Kidney capillary endothelial cell (primary cell): ENCODE results near the gene IQUB.
"Not testable (repeated sequence)": the region's sequence is repeated elsewhere in the genome, so short reads cannot be mapped to it uniquely, and the experiment has no call there.

Experiments used
- DNase-seq: peaks from one replicate; pipeline ENCODE4 v3.0.0-alpha.2; 2018; ENCODE audit warnings: low spot score

Gene IQUB

GRCh38 chr7:123485721-123486120, 48.7 kb downstream of the IQUB start:
- no peak for DNase-seq

GRCh38 chr7:123485187-123485586, 49.2 kb downstream of the IQUB start:
- DNase-seq: no peak

- no peak for DNase-seq
Observed at GRCh38 chr7:123484199-123484598, 50.2 kb downstream of the IQUB start.

- no peak for DNase-seq
Observed at GRCh38 chr7:123480107-123480506, 54.3 kb downstream of the IQUB start.

GRCh38 chr7:123478056-123478455, 56.3 kb downstream of the IQUB start:
- DNase-seq: not testable (repeated sequence)

- DNase-seq: no peak
Observed at GRCh38 chr7:123472750-123473445, 61.5 kb downstream of the IQUB start.

GRCh38 chr7:123472327-123472726, 62.1 kb downstream of the IQUB start:
- DNase-seq: no peak

GRCh38 chr7:123468303-123468702, 66.1 kb downstream of the IQUB start:
- DNase-seq: no peak

- no peak for DNase-seq
Observed at GRCh38 chr7:123463890-123464289, 70.5 kb downstream of the IQUB start.

- DNase-seq: no peak
Observed at GRCh38 chr7:123460616-123461015, 73.8 kb downstream of the IQUB start.

- DNase-seq: no peak
Observed at GRCh38 chr7:123455965-123456470, 78.4 kb downstream of the IQUB start.

GRCh38 chr7:123440101-123440548, 94.3 kb downstream of the IQUB start:
- DNase-seq: no peak

- no peak for DNase-seq
Observed at GRCh38 chr7:123439191-123439590, 95.2 kb downstream of the IQUB start.

- no peak for DNase-seq
Observed at GRCh38 chr7:123437447-123437995, 96.9 kb downstream of the IQUB start.

- DNase-seq: no peak
Observed at GRCh38 chr7:123435080-123435700, 99.2 kb downstream of the IQUB start.

- DNase-seq: no peak
Observed at GRCh38 chr7:123433665-123434064, 100.7 kb downstream of the IQUB start.

- no peak for DNase-seq
Observed at GRCh38 chr7:123432601-123433000, 101.8 kb downstream of the IQUB start.

GRCh38 chr7:123431075-123431614, 103.2 kb downstream of the IQUB start:
- DNase-seq: no peak

- no peak for DNase-seq
Observed at GRCh38 chr7:123425246-123425645, 109.1 kb downstream of the IQUB start.

- DNase-seq: no peak
Observed at GRCh38 chr7:123424463-123424862, 109.9 kb downstream of the IQUB start.

GRCh38 chr7:123423622-123424021, 110.8 kb downstream of the IQUB start:
- no peak for DNase-seq

GRCh38 chr7:123417580-123417979, 116.8 kb downstream of the IQUB start:
- DNase-seq: no peak

GRCh38 chr7:123415625-123416024, 118.8 kb downstream of the IQUB start:
- DNase-seq: no peak
